ENCODE results near the gene ZNF324B.
"Not testable (repeated sequence)": the region's sequence is repeated elsewhere in the genome, so short reads cannot be mapped to it uniquely, and the experiment has no call there.

ZNF324B gene

GRCh38 chr19:58455306-58455705, 3.9 kb downstream of the ZNF324B start:
- DNase-seq: no peak

GRCh38 chr19:58456111-58456510, 4.7 kb downstream of the ZNF324B start:
- no peak for DNase-seq

- no peak for DNase-seq
Measured at GRCh38 chr19:58460039-58460438, 8.6 kb downstream of the ZNF324B start.

- DNase-seq: no peak
Measured at GRCh38 chr19:58466089-58466759, 14.8 kb downstream of the ZNF324B start.

- DNase-seq: peak; percentile 98
Measured at GRCh38 chr19:58466760-58467589, 15.6 kb downstream of the ZNF324B start, which contains the start of gene ZNF324. TSS of gene ZNF324 (plus strand) at chr19:58467080. CDS start at chr19:58469186, 2,106 bp downstream.

GRCh38 chr19:58468216-58468839, 16.9 kb downstream of the ZNF324B start:
- DNase-seq: no peak

- DNase-seq: no peak
Measured at GRCh38 chr19:58469241-58470013, 18.0 kb downstream of the ZNF324B start.

GRCh38 chr19:58470837-58471543, 19.6 kb downstream of the ZNF324B start:
- DNase-seq: not testable (repeated sequence)

DNA sequence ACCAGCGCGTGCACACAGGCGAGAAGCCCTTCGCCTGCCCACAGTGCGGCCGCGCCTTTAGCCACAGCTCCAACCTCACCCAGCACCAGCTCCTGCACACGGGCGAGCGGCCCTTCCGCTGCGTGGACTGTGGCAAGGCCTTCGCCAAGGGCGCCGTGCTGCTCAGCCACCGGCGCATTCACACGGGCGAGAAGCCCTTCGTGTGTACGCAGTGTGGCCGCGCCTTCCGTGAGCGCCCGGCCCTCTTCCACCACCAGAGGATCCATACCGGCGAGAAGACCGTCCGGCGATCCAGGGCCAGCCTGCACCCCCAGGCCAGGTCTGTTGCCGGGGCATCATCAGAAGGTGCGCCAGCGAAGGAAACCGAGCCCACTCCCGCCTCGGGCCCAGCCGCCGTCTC, 20.3 kb downstream of the ZNF324B start:
- no peak for DNase-seq

- DNase-seq: no peak
Measured at GRCh38 chr19:58473775-58474174, 22.4 kb downstream of the ZNF324B start.

- DNase-seq: no peak
Measured at GRCh38 chr19:58474291-58474996, 23.0 kb downstream of the ZNF324B start.

GRCh38 chr19:58474997-58475713, 23.7 kb downstream of the ZNF324B start:
- no peak for DNase-seq

DNA sequence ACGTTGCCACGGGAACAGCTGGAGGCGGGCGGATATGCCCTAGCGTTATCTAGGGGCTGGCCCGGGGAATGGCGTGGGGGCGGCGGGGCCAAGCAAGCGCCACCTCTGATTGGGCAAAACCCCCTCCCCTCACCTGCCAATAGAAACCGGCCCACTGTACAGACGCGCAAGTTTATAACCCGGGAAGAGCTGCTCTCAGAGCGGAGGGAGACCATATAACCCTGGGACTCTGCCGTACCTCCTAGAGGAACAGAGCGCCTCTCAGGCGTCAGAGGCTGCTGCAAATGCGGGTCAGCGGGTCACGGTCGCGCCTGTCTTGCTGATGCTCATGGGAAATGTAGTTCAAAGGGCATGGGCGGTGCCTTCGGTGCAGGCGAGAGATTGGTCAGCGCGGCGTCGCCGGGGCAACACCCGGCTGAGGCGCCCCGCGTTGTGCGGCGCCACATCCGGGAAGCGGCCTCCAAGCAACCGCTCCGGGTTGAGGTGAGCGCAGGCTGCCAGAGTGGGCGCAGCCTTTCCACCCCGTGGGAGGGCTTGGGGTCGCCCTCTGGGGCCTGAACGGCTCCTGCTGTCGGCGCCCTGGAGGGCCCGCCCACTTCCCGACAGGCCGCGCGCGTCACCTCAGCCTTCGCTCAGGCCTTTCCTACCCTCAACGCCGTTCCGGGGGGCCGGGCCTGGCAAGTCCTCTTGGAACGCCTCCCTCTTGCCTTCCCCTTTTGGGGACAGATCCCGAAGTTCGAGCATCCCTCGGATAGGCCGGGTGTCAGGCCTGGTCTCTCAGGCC, 24.5 kb downstream of the ZNF324B start, which contains the start of gene ZNF446:
Gene ZNF446, plus strand, starts transcription at position 639 of the 784 bp plus-strand sequence. CDS start 867 bp downstream, outside the sequence.
- peak; percentile 96 for DNase-seq

GRCh38 chr19:58476498-58477015, 25.1 kb downstream of the ZNF324B start:
- no peak for DNase-seq

DNA sequence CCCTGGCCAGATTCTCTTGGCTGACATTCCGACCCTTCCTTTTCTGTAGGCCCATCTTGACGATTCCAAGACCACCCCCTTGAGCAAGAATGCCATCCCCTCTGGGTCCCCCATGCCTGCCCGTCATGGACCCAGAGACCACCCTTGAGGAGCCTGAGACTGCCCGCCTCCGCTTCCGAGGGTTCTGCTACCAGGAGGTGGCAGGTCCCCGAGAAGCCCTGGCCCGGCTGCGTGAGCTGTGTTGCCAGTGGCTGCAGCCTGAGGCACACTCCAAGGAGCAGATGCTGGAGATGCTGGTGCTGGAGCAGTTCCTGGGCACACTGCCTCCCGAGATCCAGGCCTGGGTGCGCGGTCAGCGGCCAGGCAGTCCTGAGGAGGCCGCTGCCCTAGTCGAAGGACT, 25.7 kb downstream of the ZNF324B start:
- DNase-seq: no peak

GRCh38 chr19:58477871-58478270, 26.4 kb downstream of the ZNF324B start:
- DNase-seq: no peak

GRCh38 chr19:58479303-58479702, 27.9 kb downstream of the ZNF324B start:
- DNase-seq: no peak

DNA sequence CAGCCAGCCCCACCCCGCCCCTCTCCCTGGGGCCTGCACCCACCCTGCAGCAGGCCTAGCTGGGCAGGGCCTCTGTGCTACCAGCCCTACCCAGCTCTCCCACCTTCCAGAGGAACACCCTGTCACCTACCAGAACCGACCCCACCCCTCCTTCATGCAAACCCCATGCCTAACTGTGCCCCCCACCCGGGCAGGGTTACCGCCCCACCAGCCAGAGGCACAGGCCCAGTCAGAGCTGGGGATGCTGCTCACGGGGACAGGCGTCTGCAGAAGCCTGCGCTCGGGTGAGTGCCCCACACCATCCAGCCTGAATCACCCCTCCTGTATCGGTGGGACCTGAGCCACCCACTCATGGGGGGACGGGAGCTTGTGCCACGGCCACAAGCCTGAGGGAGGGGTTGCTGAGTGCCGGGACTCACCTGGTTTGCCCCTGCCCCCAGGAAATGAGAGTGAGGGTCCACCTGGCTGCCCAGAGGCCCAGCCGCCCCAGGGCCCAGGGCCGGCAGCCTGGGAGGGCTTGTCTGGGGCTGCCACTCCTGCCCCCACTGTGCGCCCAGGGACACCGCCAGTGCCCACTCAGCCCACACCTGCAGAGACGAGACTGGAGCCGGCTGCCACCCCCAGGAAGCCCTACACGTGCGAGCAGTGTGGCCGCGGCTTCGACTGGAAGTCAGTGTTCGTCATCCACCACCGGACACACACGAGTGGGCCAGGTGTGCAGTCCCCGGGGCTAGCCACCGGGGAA, 28.5 kb downstream of the ZNF324B start:
- no peak for DNase-seq

DNA sequence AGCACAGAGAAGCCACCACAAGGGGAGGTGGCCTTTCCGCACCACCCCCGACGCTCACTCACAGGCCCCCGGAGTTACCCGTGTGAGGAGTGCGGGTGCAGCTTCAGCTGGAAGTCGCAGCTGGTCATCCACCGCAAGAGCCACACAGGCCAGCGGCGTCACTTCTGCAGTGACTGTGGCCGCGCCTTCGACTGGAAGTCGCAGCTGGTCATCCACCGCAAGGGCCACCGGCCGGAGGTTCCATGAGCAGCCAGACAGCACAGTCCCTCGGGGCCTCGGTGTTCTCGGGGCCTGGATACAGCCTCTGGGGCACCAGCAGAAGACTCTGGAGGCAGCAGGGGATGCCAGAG, 29.0 kb downstream of the ZNF324B start:
- DNase-seq: no peak

All from inflammatory macrophage treated with lipopolysaccharide for 4 hours (primary cell).